ENCODE data around the gene L3MBTL3.

The L3MBTL3 gene

DNA sequence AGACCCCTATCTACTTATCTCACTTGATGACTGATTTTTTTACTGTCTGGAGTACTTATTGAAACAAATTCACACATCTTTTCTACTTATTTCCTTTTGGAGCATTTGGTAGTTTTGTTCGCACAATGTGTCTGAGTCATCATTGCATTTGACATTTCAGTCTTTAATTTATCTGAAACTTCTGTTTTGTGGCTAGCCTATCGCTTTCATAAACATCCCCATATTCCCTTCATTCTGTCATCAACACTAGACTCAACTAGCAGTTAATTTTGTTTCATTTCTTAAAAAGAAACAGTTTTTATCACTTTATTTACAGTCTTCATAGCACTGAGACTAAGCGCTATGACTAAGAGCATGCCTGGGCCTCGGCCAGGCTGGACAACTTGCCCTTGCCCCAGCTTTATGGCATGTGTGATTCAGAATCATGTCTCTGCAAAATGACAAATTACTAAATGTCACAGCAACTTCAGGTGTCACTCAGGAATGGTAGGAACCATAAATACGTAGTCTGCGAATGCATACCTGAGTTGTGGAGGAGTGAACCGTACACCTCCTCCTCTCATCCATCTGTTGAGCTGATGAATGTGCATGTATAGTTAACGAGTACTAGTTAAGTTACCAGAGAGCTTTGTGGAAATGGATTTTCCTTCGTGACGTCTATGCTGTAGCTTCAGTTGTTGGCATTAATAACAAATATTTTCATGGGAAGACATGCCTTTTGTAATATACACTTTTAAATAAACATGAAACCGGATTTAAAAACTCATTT is 16.2 kb downstream of the L3MBTL3 start:
- H3K4me3 ChIP-seq (ENCODE audit: control insufficient read depth, low read depth, low read length), result no peak overlapping the region
- DNase-seq (ENCODE audit: low read depth), result peak; percentile 68
- TF ChIP-seq, protein P1, sequence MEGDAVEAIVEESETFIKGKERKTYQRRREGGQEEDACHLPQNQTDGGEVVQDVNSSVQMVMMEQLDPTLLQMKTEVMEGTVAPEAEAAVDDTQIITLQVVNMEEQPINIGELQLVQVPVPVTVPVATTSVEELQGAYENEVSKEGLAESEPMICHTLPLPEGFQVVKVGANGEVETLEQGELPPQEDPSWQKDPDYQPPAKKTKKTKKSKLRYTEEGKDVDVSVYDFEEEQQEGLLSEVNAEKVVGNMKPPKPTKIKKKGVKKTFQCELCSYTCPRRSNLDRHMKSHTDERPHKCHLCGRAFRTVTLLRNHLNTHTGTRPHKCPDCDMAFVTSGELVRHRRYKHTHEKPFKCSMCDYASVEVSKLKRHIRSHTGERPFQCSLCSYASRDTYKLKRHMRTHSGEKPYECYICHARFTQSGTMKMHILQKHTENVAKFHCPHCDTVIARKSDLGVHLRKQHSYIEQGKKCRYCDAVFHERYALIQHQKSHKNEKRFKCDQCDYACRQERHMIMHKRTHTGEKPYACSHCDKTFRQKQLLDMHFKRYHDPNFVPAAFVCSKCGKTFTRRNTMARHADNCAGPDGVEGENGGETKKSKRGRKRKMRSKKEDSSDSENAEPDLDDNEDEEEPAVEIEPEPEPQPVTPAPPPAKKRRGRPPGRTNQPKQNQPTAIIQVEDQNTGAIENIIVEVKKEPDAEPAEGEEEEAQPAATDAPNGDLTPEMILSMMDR (conservative IDR thresholded peaks at IDR 0.05; ENCODE audit: control insufficient read depth, insufficient read depth, low read depth, low read length), result no peak

DNA sequence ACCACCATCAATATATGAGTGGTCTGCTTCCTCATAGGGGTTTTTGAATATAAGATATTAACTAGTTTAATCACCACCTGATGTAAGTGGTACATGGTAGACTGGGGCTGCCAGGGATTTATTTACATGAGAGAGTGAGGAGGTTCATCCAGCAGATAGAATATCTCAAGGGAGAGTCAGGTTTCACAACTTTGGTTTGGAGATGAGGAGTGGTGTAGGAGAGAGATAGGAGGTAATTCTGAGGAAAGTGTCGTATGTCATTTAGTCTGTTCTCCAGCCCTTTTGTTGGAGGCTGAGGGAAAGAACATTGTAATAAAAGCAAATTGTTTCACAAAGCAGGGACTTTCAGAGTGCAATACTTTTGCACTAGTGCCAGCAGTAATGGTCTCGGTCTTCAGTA is 16.8 kb downstream of the L3MBTL3 start:
- H3K4me3 ChIP-seq (ENCODE audit: control insufficient read depth, low read depth, low read length), result no peak overlapping the region
- TF ChIP-seq, protein P1 (conservative IDR thresholded peaks at IDR 0.05; ENCODE audit: control insufficient read depth, insufficient read depth, low read depth, low read length), result no peak
- no peak for DNase-seq (ENCODE audit: low read depth)

DNA sequence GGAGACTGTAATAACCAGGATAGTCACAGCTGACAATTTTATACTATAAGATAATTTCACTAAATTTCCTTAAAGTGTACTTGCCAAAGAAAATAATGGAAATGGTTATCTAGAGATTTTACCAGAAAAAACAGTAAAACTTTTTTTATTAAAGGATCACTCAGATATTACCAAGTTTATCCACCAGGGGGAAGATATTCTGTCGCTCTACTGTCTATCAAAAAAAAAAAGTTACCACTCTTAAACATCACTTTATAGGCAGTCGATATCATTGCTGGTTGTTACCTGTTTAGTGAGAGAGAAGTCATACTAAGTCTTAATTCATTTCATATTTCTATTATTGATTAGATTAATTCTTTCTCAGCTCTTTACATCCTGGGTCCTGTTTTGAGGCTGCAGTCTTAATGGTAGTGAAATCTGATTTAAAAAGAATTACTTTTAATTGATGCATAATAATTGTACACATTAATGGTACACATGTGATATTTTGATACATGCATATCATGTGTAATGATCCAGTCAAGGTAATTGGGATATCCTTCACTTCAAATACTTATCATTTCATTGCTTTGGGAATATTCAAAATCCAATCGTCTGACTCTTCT is 18.9 kb downstream of the L3MBTL3 start:
- TF ChIP-seq, protein P1 (conservative IDR thresholded peaks at IDR 0.05; ENCODE audit: control insufficient read depth, insufficient read depth, low read depth, low read length), result peak; percentile 43
- H3K4me3 ChIP-seq (ENCODE audit: control insufficient read depth, low read depth, low read length), result no peak overlapping the region
- DNase-seq (ENCODE audit: low read depth), result peak; percentile 21

DNA sequence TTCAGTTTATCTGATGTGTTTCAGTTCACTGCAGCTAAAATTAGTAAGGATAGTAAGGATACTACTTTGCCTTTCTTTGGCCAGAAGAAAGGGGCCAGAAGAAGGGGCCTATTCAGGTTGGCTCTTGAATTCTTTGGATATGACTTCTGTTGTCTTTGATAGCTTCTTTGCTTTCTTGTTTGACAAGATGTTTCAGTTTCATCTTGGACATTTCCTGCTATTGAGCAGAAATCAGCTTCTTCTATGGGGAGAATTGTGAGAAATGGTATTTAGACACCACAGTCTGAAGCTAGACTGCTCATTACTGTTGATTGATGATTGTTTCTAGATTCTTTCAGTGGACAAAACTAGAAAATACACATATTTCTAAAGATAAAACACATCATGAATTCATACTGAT is 23.2 kb downstream of the L3MBTL3 start:
- H3K4me3 ChIP-seq (ENCODE audit: control insufficient read depth, low read depth, low read length), result no peak overlapping the region
- no peak for DNase-seq (ENCODE audit: low read depth)
- TF ChIP-seq, protein P1 (conservative IDR thresholded peaks at IDR 0.05; ENCODE audit: control insufficient read depth, insufficient read depth, low read depth, low read length), result no peak

DNA sequence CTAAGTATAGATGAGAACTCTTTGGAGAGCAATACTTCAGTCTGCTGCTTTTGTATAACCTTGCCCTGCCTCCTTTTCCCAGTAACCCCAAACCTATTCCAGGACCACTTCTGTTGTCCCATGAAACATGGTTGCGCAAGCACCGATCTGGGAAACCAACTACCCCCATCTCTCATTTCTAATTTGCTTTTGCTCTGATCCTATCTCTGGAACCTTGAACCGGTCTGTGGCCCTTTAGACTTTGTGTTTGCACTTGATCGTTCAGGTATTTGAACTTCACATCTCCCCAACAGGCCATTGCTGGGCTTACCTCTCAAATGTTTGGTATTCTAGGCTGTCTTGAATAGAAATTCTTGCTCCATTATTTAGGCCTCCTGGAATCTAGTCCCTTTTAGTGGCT is 25.0 kb downstream of the L3MBTL3 start:
- TF ChIP-seq, protein P1 (conservative IDR thresholded peaks at IDR 0.05; ENCODE audit: control insufficient read depth, insufficient read depth, low read depth, low read length), result no peak
- DNase-seq (ENCODE audit: low read depth), result no peak
- H3K4me3 ChIP-seq (ENCODE audit: control insufficient read depth, low read depth, low read length), result no peak overlapping the region

DNA sequence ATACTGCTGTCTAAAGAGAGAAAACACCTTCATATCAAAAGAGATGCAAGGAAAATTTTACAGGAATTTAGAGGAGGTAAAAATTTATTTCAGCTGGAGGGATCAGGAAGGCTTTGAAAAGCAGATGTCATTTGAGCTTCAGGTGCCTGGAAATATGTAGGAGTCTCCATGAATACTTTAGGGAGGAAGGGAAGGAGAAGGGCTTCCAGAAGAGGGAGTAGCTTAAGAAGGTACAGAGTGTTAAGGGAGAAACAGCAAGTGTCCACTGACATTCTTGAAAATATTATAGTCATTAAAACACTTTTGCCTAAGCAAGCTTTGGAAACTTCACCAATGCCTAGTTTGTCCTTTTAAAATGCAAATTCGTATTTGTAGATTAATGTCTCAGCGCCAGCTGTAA is 27.2 kb downstream of the L3MBTL3 start:
- DNase-seq (ENCODE audit: low read depth), result no peak
- TF ChIP-seq, protein P1 (conservative IDR thresholded peaks at IDR 0.05; ENCODE audit: control insufficient read depth, insufficient read depth, low read depth, low read length), result no peak
- no peak overlapping the region for H3K4me3 ChIP-seq (ENCODE audit: control insufficient read depth, low read depth, low read length)
